ENCODE results near the gene C6orf89.

- TF ChIP-seq POLR2AphosphoS5 (IDR thresholded peaks at IDR 0.05; ENCODE audit: low read depth, low read length): no peak
- no peak for TF ChIP-seq TAF1 (IDR thresholded peaks at IDR 0.05; ENCODE audit: borderline replicate concordance, insufficient read depth, low read length)
- TF ChIP-seq FOXP2 (optimal IDR thresholded peaks at IDR 0.05; ENCODE audit: borderline replicate concordance, extremely low read depth, extremely low read length, insufficient read depth): no peak
- no peak for TF ChIP-seq SIN3A (IDR thresholded peaks at IDR 0.05; ENCODE audit: borderline replicate concordance, insufficient read depth, low read length)
- TF ChIP-seq REST (IDR thresholded peaks at IDR 0.05; ENCODE audit: insufficient read depth in 1 of 2, low read depth in 2 of 2, low read length in 2 of 2): no peak
Measured at GRCh38 chr6:36904851-36905393, 19.2 kb downstream of the C6orf89 start.
